Measurements from ENCODE around the gene GLB1L2. TPM values are rescaled to one million over a fixed set of nuclear protein-coding genes. Genes with fewer than 3 reads are reported as not detected.

GLB1L2 gene
- polyA plus RNA-seq, 1 experiment: 0.11 TPM

DNA sequence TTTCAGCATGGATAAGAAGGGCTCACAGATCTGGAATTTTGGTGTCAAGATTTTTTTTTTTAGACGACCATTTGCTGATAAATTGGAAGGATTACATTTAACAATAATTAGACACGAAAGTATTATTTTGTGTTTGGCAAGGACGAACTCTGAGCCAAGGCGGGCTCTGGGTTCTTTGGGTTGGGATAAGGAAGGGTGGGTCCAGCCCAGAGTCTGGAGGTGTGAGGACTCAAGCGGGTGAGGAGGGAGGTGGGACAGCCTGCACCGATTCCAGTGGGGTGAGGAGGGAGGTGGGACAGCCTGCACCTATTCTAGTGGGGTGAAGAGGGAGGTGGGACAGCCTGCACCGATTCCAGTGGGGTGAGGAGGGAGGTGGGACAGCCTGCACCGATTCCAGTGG is 76.1 kb downstream of the GLB1L2 start:
- CTCF ChIA-PET: no interaction called here
- POLR2A ChIA-PET: no interaction called here

DNA sequence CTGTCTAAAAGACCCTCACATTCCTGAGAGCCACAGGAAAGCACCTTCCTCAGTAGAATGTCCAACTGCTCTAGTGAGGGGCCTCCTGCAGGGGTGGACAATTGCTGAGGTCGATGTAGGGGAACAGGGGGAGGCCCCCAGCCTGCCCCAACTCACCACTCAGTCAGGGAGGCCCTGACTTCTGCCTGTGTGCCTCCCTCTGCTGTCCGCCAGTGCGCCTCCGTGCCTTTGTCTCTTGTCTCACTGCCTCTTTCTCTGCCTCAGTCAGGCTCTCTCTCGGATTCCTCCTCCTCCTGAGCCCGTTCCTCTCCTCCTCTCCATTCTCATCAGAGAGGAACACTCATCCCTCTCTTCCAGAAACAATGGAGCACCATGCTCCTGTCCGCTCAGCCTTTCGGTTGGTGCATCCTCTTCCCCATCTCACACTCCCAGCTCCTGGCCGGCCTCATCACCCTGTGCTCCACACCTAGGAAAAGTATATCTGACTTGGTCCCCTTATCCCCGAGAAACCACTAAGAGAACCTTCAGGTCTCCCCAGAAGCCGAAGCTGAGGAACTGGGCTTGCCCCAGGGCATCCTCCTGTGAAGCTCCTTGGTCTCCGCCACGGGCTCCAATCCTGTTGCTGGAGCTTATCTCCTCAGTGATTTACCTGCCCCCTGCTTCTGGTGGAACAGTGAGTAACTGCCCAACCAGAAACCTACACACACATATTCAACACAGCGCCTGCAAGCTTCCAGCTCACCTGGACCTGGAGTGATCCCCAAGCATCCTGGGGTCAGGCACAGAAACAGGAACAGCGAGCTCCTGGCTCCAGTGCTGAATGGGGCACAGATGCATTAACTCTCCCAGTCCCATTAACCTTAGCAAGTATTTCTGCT is 78.0 kb downstream of the GLB1L2 start:
- H3K27ac ChIP-seq (ENCODE audit: low read depth, low read length): no peak overlapping the region
- TF ChIP-seq CTCF (IDR thresholded peaks at IDR 0.05; ENCODE audit: low read depth, low read length): no peak
- ChIA-PET POLR2A (no interaction called here), CTCF (no interaction called here)
- peaks cover 23% of the 10 kb centered on the region for H3K27me3 ChIP-seq (ENCODE audit: control insufficient read depth, insufficient read depth, low read length)
- H3K4me3 ChIP-seq (ENCODE audit: low read depth, low read length): no peak overlapping the region
- peaks cover 12% of the 10 kb centered on the region; the same call in 1 of the 2 replicates for H3K9me3 ChIP-seq (ENCODE audit: control insufficient read depth, insufficient read depth, low read length)
- DNase-seq (ENCODE audit: low read depth, low spot score): no peak

More for the DNA sequence above, 76.1 kb downstream of the GLB1L2 start:
- TF ChIP-seq CTCF (IDR thresholded peaks at IDR 0.05; ENCODE audit: low read depth, low read length): no peak
- Histone ChIP-seq H3K4me3 (ENCODE audit: low read depth, low read length) (no peak overlapping the region), H3K9me3 (ENCODE audit: control insufficient read depth, insufficient read depth, low read length) (peaks cover 22% of the 10 kb centered on the region), H3K27ac (ENCODE audit: low read depth, low read length) (no peak overlapping the region), H3K27me3 (ENCODE audit: control insufficient read depth, insufficient read depth, low read length) (peaks cover 19% of the 10 kb centered on the region)
- DNase-seq (ENCODE audit: low read depth, low spot score): no peak

DNA sequence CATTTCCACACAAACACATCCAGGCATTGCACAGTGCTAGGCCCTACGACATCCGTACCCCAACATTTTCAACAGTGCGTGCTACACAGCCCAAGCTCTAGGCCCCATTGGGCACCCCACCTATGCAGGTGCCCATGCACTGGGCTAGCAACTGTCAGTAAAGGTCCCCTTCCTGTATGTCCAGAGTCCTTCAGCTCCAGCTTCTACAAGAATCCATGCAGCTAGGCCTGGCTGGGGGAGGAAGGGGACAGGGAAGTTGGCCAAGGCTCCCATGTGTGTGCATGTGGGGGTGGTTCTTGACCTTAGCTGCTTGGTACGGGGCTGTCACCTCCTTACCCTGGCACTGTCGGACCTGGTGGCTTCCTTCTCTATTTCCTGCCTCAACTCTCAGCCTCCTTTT is 79.0 kb downstream of the GLB1L2 start:
- ChIA-PET CTCF (no interaction called here), POLR2A (no interaction called here)
- Histone ChIP-seq H3K4me3 (ENCODE audit: low read depth, low read length) (no peak overlapping the region), H3K27me3 (ENCODE audit: control insufficient read depth, insufficient read depth, low read length) (peaks cover 23% of the 10 kb centered on the region), H3K9me3 (ENCODE audit: control insufficient read depth, insufficient read depth, low read length) (peaks cover 3% of the 10 kb centered on the region; the same call in 1 of the 2 replicates), H3K27ac (ENCODE audit: low read depth, low read length) (no peak overlapping the region)
- no peak for DNase-seq (ENCODE audit: low read depth, low spot score)
- no peak for TF ChIP-seq CTCF (IDR thresholded peaks at IDR 0.05; ENCODE audit: low read depth, low read length)

DNA sequence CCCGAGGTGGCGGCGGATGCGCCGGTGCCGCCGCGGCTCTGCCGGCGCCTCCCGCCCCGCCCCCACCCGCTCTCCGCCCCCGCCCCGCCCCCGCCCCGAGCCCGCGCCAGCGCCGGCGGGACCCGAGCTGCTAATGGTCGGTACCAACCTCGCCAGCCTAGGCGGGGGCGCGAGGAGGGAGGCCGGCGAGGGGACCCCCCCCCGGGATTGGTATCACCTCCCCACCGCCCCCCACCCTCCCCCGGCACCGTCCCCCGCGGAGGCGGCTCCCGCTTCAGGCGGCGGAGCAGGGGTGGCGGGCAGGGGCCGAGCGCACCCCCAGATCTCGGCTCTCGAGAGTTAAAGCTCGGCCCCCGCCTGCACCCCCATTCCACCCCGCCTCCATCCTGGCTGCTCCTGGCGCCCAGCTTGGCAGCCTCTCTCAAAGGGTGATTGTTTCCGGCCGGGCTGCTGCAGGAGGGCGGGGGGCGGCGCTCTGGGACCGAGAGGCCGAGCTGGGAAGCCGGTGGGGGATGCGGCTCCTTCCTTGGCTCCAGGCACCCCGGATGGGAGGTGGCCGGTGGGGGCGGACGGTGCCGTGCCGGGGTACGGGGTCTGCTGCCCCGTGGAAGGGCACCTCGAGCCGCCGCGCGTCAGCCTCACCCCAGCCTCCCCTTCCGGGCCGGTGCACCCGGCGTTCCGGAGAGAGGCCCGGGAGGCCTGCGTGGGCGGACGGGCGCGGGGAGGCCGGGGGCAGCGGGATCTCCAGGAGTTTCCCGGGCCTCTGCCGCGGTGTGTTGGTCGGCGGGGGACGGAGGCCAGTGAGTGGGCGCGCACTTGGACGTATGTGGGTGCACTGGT is 80.6 kb downstream of the GLB1L2 start, which contains the start of gene B3GAT1:
B3GAT1 (minus strand) TSS at position 40 of the 840 bp plus-strand sequence. CDS start 24,583 bp downstream, outside the sequence.
- H3K27me3 ChIP-seq (ENCODE audit: control insufficient read depth, insufficient read depth, low read length): peaks cover 23% of the 10 kb centered on the region
- H3K27ac ChIP-seq (ENCODE audit: low read depth, low read length): no peak within 1 kb of the TSS
- POLR2A ChIA-PET: no interaction called here
- no peak within 1 kb of the TSS for H3K4me3 ChIP-seq (ENCODE audit: low read depth, low read length)
- no peaks in the 10 kb centered on the region; the same call in 1 of the 2 replicates for H3K9me3 ChIP-seq (ENCODE audit: control insufficient read depth, insufficient read depth, low read length)
- DNase-seq (ENCODE audit: low read depth, low spot score): no peak
- no peak for TF ChIP-seq CTCF (IDR thresholded peaks at IDR 0.05; ENCODE audit: low read depth, low read length)
- CTCF ChIA-PET: no interaction called here
